Measurements from ENCODE around the gene FAM131C.
A peak's percentile ranks its signal among the peaks of the same experiment; 100 is the strongest.
"Not testable (repeated sequence)": the region's sequence is repeated elsewhere in the genome, so short reads cannot be mapped to it uniquely, and the experiment has no call there.

Gene FAM131C

GRCh38 chr1:16033103-16033632 lies 40.3 kb downstream of the FAM131C start:
- DNase-seq, result not testable (repeated sequence)

GRCh38 chr1:16032388-16033102 lies 40.9 kb downstream of the FAM131C start:
- peak; percentile 83 to 90 (median 87) for DNase-seq

GRCh38 chr1:16031551-16031950 lies 41.9 kb downstream of the FAM131C start:
- DNase-seq, result no peak

- DNase-seq, result no peak
These were observed 44.2 kb downstream of the FAM131C start for GRCh38 chr1:16029288-16029687.

- not testable (repeated sequence) for DNase-seq
These were observed 44.5 kb downstream of the FAM131C start for GRCh38 chr1:16029003-16029268.

- no peak for DNase-seq
These were observed 45.0 kb downstream of the FAM131C start for GRCh38 chr1:16028237-16029002.

GRCh38 chr1:16026723-16027484 lies 46.5 kb downstream of the FAM131C start:
- DNase-seq, result peak in 1 of 4 experiments; percentile 26

GRCh38 chr1:16026302-16026701 lies 47.1 kb downstream of the FAM131C start:
- DNase-seq, result not testable (repeated sequence)

GRCh38 chr1:16023050-16023653 lies 50.3 kb downstream of the FAM131C start:
- no peak for DNase-seq

- DNase-seq, result no peak
These were observed 51.1 kb downstream of the FAM131C start for GRCh38 chr1:16022393-16022792.

GRCh38 chr1:16021681-16022080 lies 51.8 kb downstream of the FAM131C start, which contains the start of gene CLCNKA:
CLCNKA (plus strand) TSS chr1:16022036; CDS start chr1:16022620, 584 bp downstream.
- DNase-seq, result no peak

GRCh38 chr1:16020878-16021277 lies 52.6 kb downstream of the FAM131C start:
- not testable (repeated sequence) for DNase-seq

GRCh38 chr1:16020325-16020724 lies 53.1 kb downstream of the FAM131C start:
- no peak for DNase-seq

- DNase-seq, result no peak
These were observed 53.7 kb downstream of the FAM131C start for GRCh38 chr1:16019644-16020277.

GRCh38 chr1:16018749-16019643 lies 54.5 kb downstream of the FAM131C start:
- no peak for DNase-seq

- no peak for DNase-seq
These were observed 55.1 kb downstream of the FAM131C start for GRCh38 chr1:16018308-16018707.

GRCh38 chr1:16017461-16018303 lies 55.8 kb downstream of the FAM131C start, which contains the start of gene HSPB7:
HSPB7 (minus strand) TSS chr1:16018043; CDS start chr1:16017963, 80 bp downstream.
- DNase-seq, result peak in 1 of 4 experiments; percentile 22

- DNase-seq, result no peak
These were observed 56.4 kb downstream of the FAM131C start for GRCh38 chr1:16017076-16017460.

- DNase-seq, result no peak
These were observed 57.2 kb downstream of the FAM131C start for GRCh38 chr1:16015960-16016901.
